SK-N-SH treated with all-trans-retinoic acid at 6 μM for 48 hours (cell line): ENCODE results near the gene ITLN2.
"Not testable (repeated sequence)": the region's sequence is repeated elsewhere in the genome, so short reads cannot be mapped to it uniquely, and the experiment has no call there.

Experiments
- ATAC-seq: fragments of 200-7000 bp; cut with Tn5 transposase; 3 replicates; pipeline ENCODE4 v1.9.1; 2020; ENCODE audit warnings: mild to moderate bottlenecking, moderate library complexity
- BACH2 ChIP-seq: fragments of 250-450 bp; sonication (Bioruptor Pico); IDR thresholded peaks from 2 replicates; pipeline ENCODE4 v1.9.0; 2021; ENCODE audit warnings: mild to moderate bottlenecking, borderline replicate concordance
- CREB5 ChIP-seq: fragments of 250-450 bp; sonication (Bioruptor Pico); IDR thresholded peaks from 2 replicates; pipeline ENCODE4 v1.5.1; 2020; ENCODE audit warnings: low read depth, mild to moderate bottlenecking, moderate library complexity
- CSRNP3 ChIP-seq: fragments of 250-450 bp; sonication (Bioruptor Pico); IDR thresholded peaks from 2 replicates; pipeline ENCODE4 v1.5.1; 2021; ENCODE audit warnings: mild to moderate bottlenecking, moderate library complexity
- GLIS3 ChIP-seq: fragments of 250-450 bp; sonication (Bioruptor Pico); IDR thresholded peaks from 2 replicates; pipeline ENCODE4 v1.5.0; 2020; ENCODE audit warnings: mild to moderate bottlenecking, moderate library complexity
- ISL1 ChIP-seq: fragments of 250-450 bp; sonication (Bioruptor Pico); IDR thresholded peaks from 2 replicates; pipeline ENCODE4 v2.1.2; 2022; ENCODE audit warnings: mild to moderate bottlenecking, moderate library complexity
- OSR1 ChIP-seq: fragments of 250-450 bp; sonication (Bioruptor Pico); IDR thresholded peaks from 2 replicates; pipeline ENCODE4 v1.8.0; 2022; ENCODE audit warnings: moderate library complexity, mild to moderate bottlenecking, inconsistent platforms
- PATZ1 ChIP-seq: fragments of 250-450 bp; sonication (Bioruptor Pico); IDR thresholded peaks from 2 replicates; pipeline ENCODE4 v1.8.0; 2020; ENCODE audit warnings: mild to moderate bottlenecking, moderate library complexity, borderline replicate concordance
- POU6F1 ChIP-seq: fragments of 250-450 bp; sonication (Bioruptor Pico); IDR thresholded peaks from 2 replicates; pipeline ENCODE4 v1.8.0; 2021; ENCODE audit warnings: low read depth, mild to moderate bottlenecking, moderate library complexity, borderline replicate concordance
- PPARA ChIP-seq: fragments of 250-450 bp; sonication (Bioruptor Pico); IDR thresholded peaks from 2 replicates; pipeline ENCODE4 v1.5.0; 2020; ENCODE audit warnings: mild to moderate bottlenecking, borderline replicate concordance
- RARB ChIP-seq: fragments of 250-450 bp; sonication (Bioruptor Pico); IDR thresholded peaks from 2 replicates; pipeline ENCODE4 v1.8.0; 2021; ENCODE audit warnings: mild to moderate bottlenecking, moderate library complexity
- SNAI2 ChIP-seq: fragments of 250-450 bp; sonication (Bioruptor Pico); IDR thresholded peaks from 2 replicates; pipeline ENCODE4 v1.5.0; 2020; ENCODE audit warnings: mild to moderate bottlenecking, moderate library complexity
- TCF4 ChIP-seq: fragments of 250-450 bp; sonication (Bioruptor Pico); IDR thresholded peaks from 2 replicates; pipeline ENCODE4 v1.8.0; 2021; ENCODE audit warnings: mild to moderate bottlenecking, moderate library complexity, borderline replicate concordance
- TOX ChIP-seq: fragments of 250-450 bp; sonication (Bioruptor Pico); IDR thresholded peaks from 2 replicates; pipeline ENCODE4 v1.8.0; 2021; ENCODE audit warnings: mild to moderate bottlenecking, moderate library complexity, borderline replicate concordance
- TSHZ2 ChIP-seq: fragments of 250-450 bp; sonication (Bioruptor Pico); IDR thresholded peaks from 2 replicates; pipeline ENCODE4 v1.5.0; 2020; ENCODE audit warnings: mild to moderate bottlenecking, moderate library complexity
- ZC3H10 ChIP-seq: fragments of 250-450 bp; sonication (Bioruptor Pico); IDR thresholded peaks from 2 replicates; pipeline ENCODE4 v1.5.1; 2021; ENCODE audit warnings: mild to moderate bottlenecking, moderate library complexity
- ZFP30 ChIP-seq: fragments of 450-650 bp; formaldehyde crosslinking; IDR thresholded peaks from 2 replicates; pipeline ENCODE4 v1.5.0; 2022; ENCODE audit warnings: mild to moderate bottlenecking, moderate library complexity
- ZNF565 ChIP-seq: fragments of 450-650 bp; formaldehyde crosslinking; conservative IDR thresholded peaks from 2 replicates; pipeline ENCODE4 v1.5.0; 2020; ENCODE audit warnings: low read depth, mild to moderate bottlenecking, moderate library complexity
- ZNF70 ChIP-seq: fragments of 450-650 bp; formaldehyde crosslinking; IDR thresholded peaks from 2 replicates; pipeline ENCODE4 v1.5.0; 2020; ENCODE audit warnings: mild to moderate bottlenecking, moderate library complexity
- ZNF8 ChIP-seq: fragments of 450-650 bp; formaldehyde crosslinking; IDR thresholded peaks from 2 replicates; pipeline ENCODE4 v1.5.0; 2020; ENCODE audit warnings: mild to moderate bottlenecking, moderate library complexity

Gene ITLN2

GRCh38 chr1:160949881-160950280, 4.7 kb downstream of the ITLN2 start:
- no peak for TF ChIP-seq ZNF565
- TF ChIP-seq TOX = no peak
- no peak for TF ChIP-seq PATZ1 (CRISPR knock-in tag)
- TF ChIP-seq RARB (CRISPR knock-in tag) = no peak
- no peak for TF ChIP-seq ZC3H10 (CRISPR knock-in tag)
- no peak for TF ChIP-seq TCF4
- TF ChIP-seq OSR1 = no peak
- no peak for TF ChIP-seq ZNF8 (CRISPR knock-in tag)
- no peak for TF ChIP-seq BACH2 (CRISPR knock-in tag)
- TF ChIP-seq POU6F1 (CRISPR knock-in tag) = no peak
- no peak for TF ChIP-seq CSRNP3 (CRISPR knock-in tag)
- no peak for TF ChIP-seq TSHZ2 (CRISPR knock-in tag)
- TF ChIP-seq CREB5 (CRISPR knock-in tag) = no peak
- TF ChIP-seq PPARA (CRISPR knock-in tag) = no peak
- no peak for TF ChIP-seq ISL1
- TF ChIP-seq GLIS3 (CRISPR knock-in tag) = no peak
- no peak for TF ChIP-seq SNAI2 (CRISPR knock-in tag)
- no peak for TF ChIP-seq ZNF70 (CRISPR knock-in tag)
- TF ChIP-seq ZFP30 (CRISPR knock-in tag) = no peak
- TF ChIP-seq, all 23 proteins: peak for 0
- ATAC-seq = no peak

GRCh38 chr1:160949216-160949880, 5.3 kb downstream of the ITLN2 start:
- not testable (repeated sequence) for ATAC-seq

- not testable (repeated sequence) for ATAC-seq
Observed at GRCh38 chr1:160947174-160947759, 7.3 kb downstream of the ITLN2 start.

- peak; percentile 41; the same call in 2 of the 3 replicates for ATAC-seq
Observed at GRCh38 chr1:160945881-160946280, 8.7 kb downstream of the ITLN2 start.
